ENCODE results near the gene SHF.

SHF gene

DNA sequence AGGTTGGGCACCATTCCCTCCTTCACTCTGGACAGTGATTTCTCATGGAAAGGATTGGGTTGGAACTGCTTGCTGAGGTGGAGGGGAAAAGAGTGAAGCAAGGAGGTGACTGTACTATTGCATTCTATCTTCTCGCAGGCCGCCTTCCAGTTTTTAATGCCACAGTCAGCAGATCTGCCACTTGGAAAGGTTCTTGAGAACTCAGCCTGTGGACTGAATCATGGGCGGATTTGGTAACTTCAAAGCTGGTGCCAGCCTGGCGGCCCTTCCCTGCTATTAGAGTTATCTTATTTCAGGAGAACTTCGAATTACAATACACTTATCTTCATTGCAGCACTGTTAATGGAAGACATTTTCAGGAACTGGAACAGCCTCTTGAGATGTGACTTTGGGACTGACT is 41.2 kb upstream of the SHF start:
- DNase-seq (ENCODE audit: low read depth in 2 of 2), result no peak
- H3K4me3 ChIP-seq (replicated peaks in 1 of 2; ENCODE audit: low read depth in 2 of 2, low read length in 2 of 2), result no peak overlapping the region
- TF ChIP-seq, protein P1, sequence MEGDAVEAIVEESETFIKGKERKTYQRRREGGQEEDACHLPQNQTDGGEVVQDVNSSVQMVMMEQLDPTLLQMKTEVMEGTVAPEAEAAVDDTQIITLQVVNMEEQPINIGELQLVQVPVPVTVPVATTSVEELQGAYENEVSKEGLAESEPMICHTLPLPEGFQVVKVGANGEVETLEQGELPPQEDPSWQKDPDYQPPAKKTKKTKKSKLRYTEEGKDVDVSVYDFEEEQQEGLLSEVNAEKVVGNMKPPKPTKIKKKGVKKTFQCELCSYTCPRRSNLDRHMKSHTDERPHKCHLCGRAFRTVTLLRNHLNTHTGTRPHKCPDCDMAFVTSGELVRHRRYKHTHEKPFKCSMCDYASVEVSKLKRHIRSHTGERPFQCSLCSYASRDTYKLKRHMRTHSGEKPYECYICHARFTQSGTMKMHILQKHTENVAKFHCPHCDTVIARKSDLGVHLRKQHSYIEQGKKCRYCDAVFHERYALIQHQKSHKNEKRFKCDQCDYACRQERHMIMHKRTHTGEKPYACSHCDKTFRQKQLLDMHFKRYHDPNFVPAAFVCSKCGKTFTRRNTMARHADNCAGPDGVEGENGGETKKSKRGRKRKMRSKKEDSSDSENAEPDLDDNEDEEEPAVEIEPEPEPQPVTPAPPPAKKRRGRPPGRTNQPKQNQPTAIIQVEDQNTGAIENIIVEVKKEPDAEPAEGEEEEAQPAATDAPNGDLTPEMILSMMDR (IDR thresholded peaks at IDR 0.05; ENCODE audit: low read depth, low read length), result no peak

DNA sequence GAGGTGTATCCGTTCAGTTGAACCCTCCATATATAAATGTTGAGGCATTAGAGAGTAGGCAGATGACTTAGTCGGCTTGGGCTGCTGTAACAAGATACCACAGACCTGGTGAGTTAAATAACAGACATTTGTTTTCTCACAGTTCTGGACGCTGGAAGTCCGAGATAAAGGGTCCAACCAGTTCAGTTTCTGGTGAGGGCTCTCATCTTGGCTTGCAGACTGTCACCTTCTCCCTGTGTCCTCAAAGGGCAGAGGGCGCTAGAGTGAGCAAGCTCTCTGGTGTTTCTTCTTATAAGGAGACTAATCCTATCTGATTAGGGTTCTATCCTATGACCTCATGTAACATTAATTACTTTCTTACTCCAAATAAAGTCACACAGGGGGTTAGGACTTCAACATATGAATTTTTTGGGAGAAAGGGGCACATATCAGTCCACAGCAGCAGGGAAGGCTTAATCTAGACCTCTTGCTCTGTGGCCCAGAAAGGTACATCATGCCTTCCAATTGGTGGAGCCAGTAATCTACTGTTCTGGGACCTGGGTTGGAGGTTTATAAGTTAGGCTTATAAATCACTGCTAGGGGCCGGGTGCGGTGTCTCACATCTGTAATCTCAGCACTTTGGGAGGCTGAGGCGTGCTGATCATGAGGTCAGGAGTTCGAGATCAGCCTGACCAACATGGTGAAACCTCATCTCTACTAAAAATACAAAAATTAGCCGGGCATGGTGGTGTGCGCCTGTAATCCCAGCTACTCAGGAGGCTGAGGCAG is 37.9 kb upstream of the SHF start:
- TF ChIP-seq, protein P1 (IDR thresholded peaks at IDR 0.05; ENCODE audit: low read depth, low read length), result no peak
- DNase-seq (ENCODE audit: low read depth in 2 of 2), result no peak
- no peak overlapping the region for H3K4me3 ChIP-seq (replicated peaks in 1 of 2; ENCODE audit: low read depth in 2 of 2, low read length in 2 of 2)

DNA sequence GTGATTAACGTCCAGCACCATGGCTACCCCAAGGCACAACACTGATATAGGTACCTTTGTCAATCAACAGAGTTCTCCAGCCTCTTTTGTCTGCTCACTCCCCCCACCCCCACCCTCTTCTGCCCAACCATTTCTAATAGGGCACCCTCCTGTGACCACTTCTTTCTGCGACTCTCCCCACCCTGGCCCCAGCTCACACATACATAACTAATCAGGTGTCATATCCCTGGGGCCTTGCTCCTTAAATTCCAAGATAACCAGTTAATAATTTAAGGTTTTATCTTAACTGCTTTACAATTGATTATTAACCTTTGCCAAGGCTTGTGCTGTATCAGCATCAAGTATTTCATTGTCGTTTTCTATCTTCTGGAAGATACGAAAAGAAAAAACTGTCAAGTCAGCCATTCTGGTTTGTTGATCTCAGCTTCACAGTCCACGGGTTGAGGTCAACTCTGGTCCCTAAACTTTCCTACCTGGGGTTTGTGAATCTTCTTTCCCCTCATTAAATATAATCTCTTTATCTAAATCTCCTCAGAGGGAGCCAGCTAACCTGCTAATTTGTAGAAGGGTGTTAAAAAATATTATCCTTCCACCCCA is 37.0 kb upstream of the SHF start:
- H3K4me3 ChIP-seq (replicated peaks in 1 of 2; ENCODE audit: low read depth in 2 of 2, low read length in 2 of 2), result no peak overlapping the region
- TF ChIP-seq, protein P1 (IDR thresholded peaks at IDR 0.05; ENCODE audit: low read depth, low read length), result no peak
- DNase-seq (ENCODE audit: low read depth in 2 of 2), result no peak

DNA sequence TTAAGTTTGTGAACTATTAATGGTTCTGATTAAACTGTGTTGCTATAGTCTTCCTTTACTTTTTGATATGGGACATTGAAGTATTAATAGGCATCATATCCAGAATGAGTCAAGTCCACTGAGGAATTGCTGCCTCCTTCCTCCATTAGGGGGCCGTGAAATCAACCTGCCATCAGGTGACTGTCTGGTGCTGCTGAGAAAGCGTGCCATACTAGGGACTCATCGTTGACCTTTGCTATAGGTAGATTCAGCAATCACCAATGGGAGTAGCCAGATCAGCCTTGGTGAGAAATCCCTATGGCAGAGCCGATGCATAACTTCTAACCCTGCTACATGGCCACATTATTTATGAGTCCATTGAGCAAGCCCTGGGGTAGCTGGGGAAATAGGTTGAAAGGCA is 34.2 kb upstream of the SHF start:
- TF ChIP-seq, protein P1 (IDR thresholded peaks at IDR 0.05; ENCODE audit: low read depth, low read length), result no peak
- no peak overlapping the region for H3K4me3 ChIP-seq (replicated peaks in 1 of 2; ENCODE audit: low read depth in 2 of 2, low read length in 2 of 2)
- no peak for DNase-seq (ENCODE audit: low read depth in 2 of 2)

DNA sequence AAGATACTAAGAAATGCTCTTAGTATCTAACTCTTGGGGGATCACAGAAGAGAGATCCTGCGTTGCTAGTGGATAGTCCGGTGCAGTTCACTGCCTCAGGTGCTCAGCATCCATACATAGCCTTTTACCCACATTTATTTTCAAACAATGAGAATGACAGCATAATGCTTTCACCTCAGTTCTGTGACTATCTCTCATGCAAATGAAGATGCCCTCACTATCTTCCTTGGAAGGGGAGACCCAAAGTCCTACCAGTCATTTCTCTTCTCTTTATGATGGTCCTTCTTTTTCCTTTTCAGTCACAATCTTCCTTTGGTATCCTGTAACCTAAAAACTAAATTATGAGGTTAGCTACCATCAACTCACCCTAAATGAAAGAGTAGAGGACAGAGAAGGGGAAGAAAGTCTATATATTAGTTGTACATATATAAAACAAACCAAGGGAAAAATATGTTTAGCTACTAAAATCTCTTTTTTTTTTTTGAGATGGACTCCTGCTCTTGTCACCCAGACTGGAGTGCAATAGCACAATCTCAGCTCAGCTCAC is 33.4 kb upstream of the SHF start:
- H3K4me3 ChIP-seq (replicated peaks in 1 of 2; ENCODE audit: low read depth in 2 of 2, low read length in 2 of 2), result no peak overlapping the region
- no peak for DNase-seq (ENCODE audit: low read depth in 2 of 2)
- TF ChIP-seq, protein P1 (IDR thresholded peaks at IDR 0.05; ENCODE audit: low read depth, low read length), result no peak

DNA sequence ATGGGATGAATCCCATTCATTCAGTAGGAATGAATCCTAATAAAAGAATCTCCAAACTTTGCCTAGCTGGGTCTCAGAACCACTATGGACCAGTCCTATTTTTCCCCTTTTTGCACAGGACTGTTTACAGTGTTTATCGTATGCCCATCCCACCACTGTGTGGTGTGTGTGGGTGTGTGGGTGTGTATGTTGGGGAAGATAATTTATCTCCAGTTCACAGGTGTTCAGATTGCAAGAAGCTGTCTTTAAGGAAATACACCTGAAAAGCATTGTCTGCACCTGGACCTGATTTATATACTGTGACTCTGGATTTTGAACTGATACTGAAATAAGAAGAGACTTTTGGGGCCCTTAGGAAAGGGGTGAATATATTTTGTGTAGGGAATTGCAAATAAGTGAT is 24.7 kb upstream of the SHF start:
- H3K4me3 ChIP-seq (replicated peaks in 1 of 2; ENCODE audit: low read depth in 2 of 2, low read length in 2 of 2), result no peak overlapping the region
- DNase-seq (ENCODE audit: low read depth in 2 of 2), result no peak
- TF ChIP-seq, protein P1 (IDR thresholded peaks at IDR 0.05; ENCODE audit: low read depth, low read length), result no peak

Data from cardiac fibroblast (primary cell).